NCI-H1417 treated with DMSO at 0.1 percent for 48 hours (cell line): ENCODE measurements around the gene MAML2.

Experiments
- DNase-seq: peaks from one replicate; lab custom pipeline; 2025; lab: John Stamatoyannopoulos, UW

The MAML2 gene

DNA sequence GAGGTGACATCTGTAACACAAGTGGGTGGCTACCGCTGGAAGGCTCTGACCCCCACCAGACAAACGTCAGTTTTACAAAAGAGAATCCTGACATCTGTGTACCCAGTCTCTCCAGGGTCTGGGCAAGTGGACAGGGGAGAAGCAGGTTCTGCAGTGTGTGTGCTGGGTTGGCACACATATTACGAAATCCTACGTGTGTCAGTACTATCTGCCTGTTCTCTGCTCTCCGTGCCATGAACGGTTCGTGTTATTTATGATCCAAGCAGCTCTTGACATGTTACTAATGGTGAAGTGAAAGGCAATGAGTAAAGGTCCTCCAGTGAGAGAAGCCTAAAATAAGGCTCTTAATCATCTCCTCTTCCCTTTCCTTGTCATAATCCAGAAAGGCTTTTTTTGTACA, 217.6 kb downstream of the MAML2 start:
- no peak for DNase-seq

DNA sequence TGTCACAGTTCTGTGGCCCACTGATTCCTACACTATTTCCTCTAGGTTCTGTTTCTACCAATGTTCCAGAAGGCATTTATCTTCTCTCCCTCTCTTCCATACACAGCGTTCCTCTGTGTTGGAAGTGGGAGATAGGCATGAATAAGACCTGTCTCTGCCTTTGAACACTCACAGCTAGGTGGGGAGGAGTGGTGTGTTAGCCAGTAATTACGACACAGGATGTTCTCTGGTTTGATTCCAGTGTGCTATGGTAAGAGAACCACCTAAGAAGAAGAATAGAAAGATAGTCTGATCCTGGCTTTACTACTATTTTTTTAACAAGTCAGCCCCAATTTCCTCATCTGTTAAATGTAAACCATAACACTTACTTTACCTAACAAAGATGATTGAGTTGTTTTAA, 218.8 kb downstream of the MAML2 start:
- no peak for DNase-seq

DNA sequence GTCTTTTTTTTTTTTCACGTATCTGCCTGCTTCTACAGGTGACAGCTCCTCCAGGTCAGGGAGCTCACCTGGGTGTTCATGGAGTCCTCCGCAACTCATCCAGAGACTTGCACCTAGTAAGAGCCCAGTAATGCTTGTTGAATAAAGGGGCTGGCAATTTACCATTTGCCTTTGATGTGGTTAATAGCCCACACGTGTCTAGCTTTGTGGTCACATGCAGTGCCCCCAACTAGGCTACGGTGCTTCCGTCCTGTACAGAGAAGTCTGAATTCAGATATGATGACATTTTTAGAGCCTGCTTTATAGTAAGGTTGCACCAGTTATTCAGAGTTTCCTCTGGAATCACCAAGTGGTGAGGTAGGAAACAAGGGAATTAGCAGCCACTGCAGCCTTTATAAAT, 219.7 kb downstream of the MAML2 start:
- DNase-seq = no peak

DNA sequence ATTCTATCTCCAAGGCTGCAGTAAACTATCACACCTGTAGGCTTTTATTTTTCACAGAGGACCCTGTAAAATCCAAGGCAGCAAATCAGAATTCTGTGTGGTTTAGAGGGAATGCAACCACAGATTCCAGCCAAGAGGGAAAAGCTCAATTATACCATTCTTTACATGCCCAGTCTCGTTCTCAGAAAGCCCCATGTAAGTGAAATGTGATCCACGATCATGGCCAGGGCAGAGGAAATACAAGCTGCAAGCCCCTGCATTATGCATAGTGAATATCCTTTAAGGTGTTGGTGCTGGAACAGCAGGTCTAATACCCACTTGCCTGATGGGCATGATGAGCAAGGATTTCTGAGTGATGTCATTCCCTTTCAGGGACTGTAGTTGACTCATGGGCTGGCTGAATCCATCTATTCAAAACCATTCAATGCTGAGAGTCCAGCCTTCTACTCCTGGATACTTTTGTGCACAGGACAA, 220.4 kb downstream of the MAML2 start:
- DNase-seq = no peak

DNA sequence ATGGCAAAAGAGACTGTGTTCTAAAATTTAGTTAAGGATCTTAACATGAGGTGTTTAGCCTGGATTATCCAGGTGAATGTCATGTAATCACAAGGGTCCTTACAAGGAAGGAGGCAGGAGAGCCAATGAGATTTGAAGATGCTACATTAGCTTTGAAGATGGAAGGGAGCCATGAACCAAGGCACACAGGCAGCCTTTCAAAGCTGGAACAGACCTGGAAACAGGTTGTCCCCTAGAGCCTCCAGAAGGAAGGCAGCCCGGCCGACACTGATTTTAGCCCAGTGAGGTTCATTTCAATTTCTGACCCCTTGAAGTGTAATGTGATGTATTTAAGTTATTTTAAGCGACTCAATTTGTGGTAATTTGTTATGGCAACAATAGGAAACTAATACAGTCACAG, 223.8 kb downstream of the MAML2 start:
- DNase-seq = no peak

DNA sequence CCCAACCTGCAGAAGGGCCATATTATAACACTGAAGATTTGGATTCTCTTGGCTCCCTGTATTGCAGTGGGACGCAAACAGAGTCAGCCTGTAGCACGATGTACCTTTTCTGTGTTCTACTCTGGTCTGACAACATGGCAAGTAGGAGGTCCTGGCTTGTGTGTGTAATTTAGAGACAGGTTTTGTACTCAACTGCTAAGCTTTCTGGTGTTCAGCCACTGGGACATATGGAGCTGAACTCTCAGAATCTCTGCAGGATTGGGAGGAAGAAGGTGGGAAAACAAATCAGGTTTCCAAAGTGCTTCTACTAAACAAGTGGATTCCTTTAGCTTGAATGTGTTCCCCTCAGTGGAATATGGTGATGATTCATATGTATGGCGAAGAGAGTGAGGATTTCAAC, 226.6 kb downstream of the MAML2 start:
- no peak for DNase-seq

DNA sequence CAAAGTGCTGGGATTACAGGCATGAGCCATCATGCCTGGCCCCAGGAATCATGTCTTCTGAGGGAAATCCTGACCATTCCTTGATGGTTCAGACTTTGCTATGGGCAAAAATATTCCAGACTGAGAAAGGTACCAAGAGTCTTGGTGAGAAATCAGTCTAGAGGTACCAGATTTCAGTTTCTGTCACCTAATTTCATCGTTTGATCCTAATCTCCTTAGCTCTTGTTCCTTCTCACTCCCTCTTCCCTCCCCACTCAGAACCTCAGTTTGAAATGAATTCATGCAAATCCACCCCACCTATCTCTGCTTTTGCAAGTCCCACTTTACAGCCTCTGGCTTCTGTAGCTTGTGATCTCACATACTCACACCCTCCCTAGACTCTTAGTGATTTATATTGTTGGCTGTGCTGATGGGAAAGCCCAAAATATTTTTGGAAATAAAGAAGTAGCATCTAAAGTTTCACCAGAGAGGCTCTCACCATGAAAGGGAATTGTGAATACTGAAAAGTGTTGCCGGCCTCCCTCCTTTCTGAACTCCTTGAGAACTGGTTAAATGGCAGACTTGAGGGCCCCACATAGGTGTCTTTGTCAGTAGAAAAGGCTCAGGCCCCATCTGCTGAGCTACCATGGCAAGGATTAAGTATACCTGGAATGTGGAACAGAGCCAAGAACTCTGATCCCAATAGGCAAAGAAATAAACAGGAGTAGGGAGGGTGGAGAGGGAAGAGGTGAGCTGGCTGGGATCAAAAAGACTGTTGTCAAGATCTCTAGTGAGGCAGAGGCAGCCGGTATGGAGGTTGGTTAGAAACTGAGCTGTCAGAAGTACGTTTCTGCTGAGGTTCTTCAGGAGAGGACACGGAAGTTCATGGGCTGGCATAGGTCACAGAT, 228.6 kb downstream of the MAML2 start:
- DNase-seq = no peak

DNA sequence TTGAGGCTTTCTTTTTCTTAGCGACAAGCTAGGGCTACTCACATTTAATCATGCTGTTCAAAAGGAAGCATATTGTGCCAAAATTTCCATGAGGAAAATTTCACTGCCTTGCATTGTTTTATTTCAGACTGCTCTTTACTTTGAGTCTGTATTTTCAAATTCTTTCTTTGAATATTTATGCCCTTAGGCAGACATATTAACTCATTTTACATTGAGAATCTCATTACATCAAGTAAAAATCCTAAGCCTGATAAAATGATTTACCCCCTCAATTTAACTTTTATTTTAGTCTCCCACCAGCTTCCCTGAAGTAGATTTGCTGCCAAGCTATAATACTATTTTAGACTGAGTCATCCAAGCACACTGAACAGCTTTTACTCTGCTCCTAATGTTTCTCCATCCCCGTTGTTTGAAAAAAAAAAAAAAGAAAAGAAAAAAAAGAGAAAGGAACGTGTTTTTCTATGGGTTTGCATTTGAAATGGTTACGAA, 229.8 kb downstream of the MAML2 start:
- no peak for DNase-seq

DNA sequence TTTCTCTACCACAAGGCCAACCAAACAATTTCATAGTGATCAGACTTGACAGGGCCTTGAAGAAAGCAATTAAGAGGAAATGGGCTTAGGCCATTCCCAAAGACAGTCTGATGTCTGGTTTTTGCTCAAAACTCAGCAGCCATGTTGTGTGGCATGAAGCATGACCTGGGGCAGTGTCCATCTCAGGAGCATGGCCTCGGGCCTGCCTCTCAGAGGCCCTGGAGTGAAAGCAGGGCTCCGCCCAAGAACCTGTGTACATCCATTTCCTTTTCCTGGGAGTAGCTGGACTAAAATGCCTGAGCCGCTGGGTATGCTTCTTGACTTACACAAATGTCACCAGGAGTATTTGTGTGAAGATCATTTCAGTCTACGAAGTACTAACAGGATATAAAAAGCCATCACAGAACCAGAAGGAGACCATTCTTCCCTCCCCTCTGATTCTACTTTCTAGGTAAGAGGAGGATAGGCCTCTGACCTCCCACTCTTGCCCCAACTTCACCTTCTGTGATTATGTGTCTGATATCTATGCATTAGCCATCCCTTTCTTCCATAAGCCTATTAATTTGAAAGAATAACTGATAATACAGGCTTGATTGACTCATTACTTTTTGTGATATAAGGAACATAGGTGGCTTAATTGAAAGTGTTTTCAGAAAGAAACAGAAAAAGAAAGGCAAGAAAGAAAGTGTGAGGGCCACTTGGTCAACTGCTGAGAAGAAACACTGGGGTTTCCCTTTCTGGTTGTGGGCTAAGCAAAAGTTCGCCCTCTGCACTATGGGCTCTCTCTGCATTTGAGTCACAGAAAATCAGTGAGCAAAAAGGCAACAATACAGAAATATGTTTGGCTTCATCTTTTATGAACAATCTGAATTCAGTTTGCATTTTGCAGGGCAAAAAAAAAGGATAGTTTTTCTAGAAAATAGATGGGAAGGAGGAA, 230.5 kb downstream of the MAML2 start:
- DNase-seq = no peak

DNA sequence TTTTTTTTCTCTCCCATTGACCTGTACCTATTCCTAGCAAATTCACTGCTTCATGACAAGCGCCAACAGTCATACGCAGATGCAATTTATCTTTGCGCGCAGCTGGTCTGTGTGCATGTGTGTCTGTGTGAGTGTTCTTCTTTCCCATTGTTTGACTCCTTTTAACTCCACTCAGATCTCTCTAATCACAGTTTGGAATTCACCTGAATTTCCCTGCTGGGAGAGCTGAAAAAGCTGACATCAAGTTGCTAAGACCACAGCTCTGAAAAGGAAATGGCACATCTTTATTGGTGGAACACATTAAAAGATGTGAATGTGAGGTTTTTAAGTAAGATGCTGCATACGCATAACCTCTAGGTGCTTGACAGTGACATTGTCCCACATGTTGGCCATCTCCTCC, 231.7 kb downstream of the MAML2 start:
- DNase-seq = no peak

DNA sequence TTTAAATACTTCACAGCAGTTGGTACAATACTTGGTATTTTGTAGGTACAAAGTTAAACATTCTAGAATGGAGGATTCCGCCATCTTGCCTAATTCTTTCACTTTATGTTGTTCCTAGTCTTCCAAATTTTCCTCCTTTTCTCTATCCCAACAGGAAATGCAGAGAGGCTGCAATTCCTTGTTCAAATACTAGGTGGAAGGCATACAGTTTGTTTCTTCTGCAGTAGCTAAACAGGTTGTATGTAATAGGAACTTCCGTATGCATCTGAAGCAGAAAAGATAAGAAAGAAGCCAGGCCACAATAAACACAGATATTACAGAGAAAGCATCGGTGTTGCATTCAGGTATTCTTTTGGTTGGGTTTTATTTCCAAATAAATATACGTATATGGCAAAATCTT, 232.7 kb downstream of the MAML2 start:
- no peak for DNase-seq

DNA sequence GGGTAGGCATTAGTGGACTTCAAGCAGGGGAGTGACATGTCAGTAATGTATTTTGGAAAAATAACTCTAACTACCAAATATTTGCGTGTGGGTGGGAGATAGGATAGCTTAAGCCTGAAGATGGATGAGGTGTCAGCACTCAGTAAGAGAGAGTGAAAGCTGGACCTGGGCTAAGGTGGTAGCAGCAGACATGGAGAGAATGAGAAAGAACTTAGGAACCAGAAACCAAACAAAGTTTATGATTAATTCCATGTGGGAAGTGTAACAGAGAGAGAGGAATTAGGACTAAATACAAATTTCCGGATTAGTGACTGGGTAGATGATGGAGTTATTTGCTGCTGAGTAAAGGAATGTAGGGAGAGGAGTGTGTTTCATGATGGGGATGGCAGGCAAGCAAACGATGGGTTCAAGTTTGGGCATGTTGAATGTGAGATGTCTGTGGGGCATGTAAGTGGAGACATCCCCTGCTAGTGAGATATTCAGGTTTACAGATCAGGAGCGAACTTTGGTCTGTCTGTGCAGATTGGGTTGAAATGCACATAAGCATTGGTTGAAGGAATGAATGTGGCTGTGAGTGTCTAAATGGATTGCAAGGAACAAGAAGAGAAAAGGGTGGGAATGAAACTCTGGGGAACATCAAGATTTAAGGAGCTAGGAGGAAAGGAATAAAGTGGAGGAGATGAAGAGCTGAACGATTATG, 233.5 kb downstream of the MAML2 start:
- no peak for DNase-seq

DNA sequence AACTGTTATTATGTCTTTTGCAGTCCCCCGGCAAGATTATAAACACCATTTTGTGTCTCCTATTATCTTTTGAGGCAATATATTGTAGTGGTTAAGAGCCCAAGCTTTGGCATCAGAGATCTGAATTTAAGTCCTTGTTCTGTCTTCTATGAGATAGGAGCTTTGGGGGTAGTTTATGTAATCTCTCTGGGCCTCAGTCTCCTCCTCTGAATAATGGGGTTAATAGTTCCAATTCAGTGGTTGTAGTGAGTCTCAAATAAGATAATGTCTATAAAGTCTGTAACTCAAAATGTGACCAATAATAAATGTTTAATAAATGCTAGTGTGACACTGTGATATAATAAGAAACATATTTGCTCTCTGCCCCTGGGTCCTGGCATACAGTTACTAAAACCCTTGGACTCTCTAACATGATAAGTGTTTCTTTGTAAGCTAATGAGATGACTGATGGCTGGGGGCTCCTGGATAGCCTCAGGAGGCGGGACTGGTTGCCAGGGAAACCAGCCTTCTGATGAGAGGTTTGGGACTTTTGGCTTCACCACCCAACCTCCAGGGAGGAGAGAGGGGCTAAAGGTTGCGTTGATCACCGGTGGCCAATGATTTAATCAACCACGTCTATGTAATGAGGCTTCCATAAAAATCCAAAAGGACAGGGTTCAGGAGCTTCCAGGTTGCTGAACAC, 235.7 kb downstream of the MAML2 start:
- DNase-seq = no peak

DNA sequence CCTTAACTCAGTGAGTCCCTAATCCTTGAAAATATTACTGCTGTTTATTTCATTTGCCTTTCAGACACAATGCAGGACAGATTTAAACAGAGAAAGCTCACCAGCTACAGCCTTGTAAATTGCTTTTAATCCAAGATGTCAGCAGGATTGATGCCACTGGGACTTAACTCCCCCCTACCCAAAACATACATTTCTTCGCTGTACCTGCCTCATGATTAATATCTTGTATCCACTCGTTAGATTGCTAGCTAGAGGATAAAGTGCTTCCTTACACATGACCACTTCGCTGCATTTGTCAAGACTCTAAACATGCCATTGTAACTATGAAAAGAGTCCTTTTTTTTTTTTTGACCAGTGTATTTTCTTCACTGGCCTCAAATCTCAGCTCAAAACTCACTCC, 236.3 kb downstream of the MAML2 start:
- DNase-seq = no peak

DNA sequence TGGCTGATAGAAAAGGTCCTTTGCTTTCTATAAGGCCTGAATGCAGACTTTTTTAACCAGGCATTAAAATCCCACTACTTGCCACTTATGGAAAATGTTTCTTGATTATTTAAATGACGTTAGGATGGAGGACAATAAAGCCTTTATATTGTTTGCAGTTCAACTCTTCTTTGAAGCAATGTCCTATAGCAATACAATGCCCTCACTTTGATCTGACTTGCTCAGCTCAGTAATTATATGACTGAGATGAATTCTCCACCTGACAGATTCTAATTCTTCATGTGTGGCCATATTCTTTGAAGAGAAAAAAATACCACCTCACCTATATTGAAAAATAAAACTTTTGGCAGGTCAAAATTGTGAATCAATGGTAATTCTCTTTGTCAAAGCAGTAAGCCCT, 237.1 kb downstream of the MAML2 start:
- DNase-seq = no peak

DNA sequence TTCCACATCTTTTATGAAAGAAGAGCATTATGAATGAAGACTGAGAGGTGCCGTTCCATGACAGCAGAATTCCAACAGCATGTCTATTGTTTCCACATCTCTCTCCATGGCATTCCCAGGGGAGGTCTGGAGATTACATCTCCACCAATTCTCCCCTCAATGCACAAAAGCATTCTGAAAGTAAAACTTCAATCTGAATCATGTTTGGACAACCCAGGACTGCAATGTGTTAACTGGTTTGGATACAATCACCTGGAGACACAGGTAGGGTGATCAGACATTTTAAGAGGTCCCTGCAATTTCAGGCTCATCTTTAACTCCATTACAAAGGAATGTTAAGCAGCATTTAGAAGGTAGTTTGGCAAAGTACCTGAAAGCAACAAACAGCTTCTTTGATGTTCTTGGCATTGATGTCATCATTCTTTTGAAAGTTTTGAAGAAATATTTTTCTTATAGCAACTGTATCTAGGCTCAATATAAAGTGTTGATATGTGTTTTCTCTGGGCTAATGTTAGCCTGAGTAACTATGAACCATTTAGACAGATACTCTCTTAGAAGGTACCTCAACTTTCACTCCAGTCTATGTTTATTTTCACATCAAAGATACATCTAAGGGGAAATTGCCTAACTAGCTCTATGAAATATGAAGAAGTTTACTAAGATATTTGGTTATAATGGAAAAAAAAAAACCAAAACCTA, 237.6 kb downstream of the MAML2 start:
- DNase-seq = no peak

DNA sequence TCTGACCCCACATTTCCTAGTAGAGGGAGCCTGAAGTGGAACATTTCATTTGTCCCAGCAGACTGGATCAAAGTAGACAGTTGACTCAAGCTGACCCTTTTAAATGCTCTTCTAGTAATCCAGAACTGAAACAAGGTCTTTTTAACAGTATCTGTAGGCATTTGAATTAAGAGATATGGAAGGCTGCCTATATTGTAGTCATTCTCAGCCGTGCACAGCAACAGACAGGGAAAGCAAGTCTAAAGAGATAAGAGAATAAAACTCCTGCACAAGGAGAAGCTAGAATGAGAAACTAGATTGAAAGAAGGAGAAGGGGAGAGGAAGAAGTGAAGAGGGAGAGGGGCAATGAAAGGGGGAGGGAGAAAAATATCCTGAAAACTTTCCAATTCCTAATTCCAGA, 238.5 kb downstream of the MAML2 start:
- DNase-seq = no peak

DNA sequence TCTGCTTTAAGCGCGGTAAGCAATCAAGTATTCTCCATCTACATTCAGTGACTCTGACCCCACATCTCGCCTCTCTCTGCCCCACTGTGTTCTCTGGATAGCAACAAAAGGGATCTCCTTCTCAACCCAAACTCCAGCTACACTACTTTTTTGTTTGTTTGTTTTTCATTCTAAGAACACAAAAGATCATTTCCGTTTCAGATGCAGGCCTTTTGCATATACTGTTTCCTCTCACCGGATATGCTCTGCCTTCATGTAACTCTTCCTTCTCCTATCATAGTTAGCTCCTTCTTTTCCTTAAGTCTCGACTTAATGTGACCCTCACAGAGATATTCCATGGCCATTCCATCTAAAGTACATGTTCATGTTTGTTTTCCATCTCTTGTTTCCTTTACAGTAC, 239.3 kb downstream of the MAML2 start:
- DNase-seq = no peak

DNA sequence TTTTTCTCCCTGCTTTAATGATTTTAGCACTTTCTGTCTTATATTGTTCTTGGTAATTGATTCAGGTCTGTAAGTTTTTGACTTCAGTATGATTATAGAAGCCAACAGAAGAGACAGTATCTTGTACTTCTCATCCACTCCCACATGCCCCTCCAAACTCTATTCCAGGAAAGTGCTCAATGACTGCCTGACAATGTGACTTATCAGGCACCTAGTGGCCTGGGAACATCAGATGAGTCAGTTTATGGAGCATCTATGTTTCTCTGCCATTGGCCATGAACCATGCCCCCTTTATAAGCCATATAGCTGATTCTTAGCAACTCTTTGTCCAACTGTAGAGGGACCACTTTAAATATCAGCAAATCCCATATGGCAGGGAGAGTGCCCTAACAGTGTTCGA, 239.9 kb downstream of the MAML2 start:
- no peak for DNase-seq

DNA sequence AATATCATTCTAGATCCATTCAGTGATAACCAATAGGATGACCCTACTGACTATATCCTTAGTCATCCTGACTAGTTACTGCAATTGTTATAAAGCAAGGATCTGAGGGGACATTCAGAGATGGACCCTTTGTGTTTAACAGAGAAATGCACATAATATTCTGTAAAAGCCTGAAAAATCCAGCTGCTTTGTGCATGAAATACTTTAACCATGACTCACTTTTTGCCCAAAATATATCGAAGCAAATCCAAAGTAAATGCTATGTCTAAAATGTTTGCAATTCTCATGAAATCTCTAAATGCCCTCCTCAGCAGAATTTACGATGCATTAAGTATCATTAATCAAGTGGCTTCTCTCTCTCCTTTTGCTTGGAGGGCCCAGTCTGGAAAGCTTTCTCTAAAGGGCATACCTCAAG, 240.3 kb downstream of the MAML2 start:
- DNase-seq = no peak

DNA sequence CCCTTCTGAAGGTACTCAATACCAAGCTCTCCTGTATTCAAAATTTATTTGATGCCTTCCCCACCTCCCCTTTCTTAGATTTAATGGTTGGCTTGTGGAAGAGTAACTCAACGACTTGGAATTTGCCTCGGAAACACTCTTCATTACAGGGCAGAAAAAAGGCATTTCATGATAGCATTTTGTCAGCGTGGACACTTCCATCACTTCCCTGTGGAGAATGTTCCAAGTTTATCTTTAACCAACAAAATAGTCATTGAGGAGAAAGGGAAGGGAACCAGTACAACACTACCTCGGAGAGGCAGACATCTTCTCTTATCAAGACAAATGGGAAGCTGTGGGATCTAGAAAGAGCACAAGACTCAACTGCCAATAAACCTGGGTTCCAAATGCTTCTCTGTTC, 241.8 kb downstream of the MAML2 start:
- no peak for DNase-seq
